ENCODE results near the gene DNMT1. TPM values are rescaled to one million over a fixed set of nuclear protein-coding genes. Genes with fewer than 3 reads are reported as not detected.

Gene DNMT1
- total and polyA plus RNA-seq, 2 donors (not counting 1 experiment from before 2014, with no cell fraction given): 53.0 to 119 TPM

GRCh38 chr19:10092648-10093294 is 102.0 kb downstream of the DNMT1 start:
- H3K9ac ChIP-seq (ENCODE audit: low read length): no peak overlapping the region
- no peak overlapping the region for H2AFZ ChIP-seq (ENCODE audit: insufficient read depth, low read depth, low read length, poor library complexity, severe bottlenecking)
- H3K27ac ChIP-seq (ENCODE audit: low read length in 2 of 2): peak overlapping the region; percentile 37 to 64
- Mint-ChIP-seq H3K27me3 (no peaks in the 10 kb centered on the region), H3K4me1 (peaks cover 26% of the 10 kb centered on the region), H3K9me3 (ENCODE audit: insufficient read depth) (no peaks in the 10 kb centered on the region), H3K27ac (no peak overlapping the region), H3K4me3 (no peak overlapping the region)
- H3K4me3 ChIP-seq (ENCODE audit: control extremely low read depth in 1 of 5, extremely low read depth in 1 of 5, insufficient read depth in 1 of 5, low read depth in 2 of 5, low read length in 4 of 5): no peak overlapping the region
- ChIA-PET CTCF (no interaction called here), POLR2A (interaction anchor here (0.6 kb wide), 1 partner anchor 9 kb away, joined by 5 read pairs; no protein-coding TSS in a partner anchor)
- peaks cover 0 to 4% (median 4%) of the 10 kb centered on the region in 3 donors for H3K9me3 ChIP-seq (ENCODE audit: control extremely low read depth in 1 of 3, control insufficient read depth in 2 of 3, insufficient read depth in 1 of 3, low read length in 2 of 3)
- peaks cover 0 to 14% of the 10 kb centered on the region in 2 experiments for H3K36me3 ChIP-seq (replicated peaks in 1 of 2; ENCODE audit: control extremely low read depth in 1 of 2, control insufficient read depth in 1 of 2, extremely low read depth in 1 of 2, insufficient read depth in 2 of 2, low read length in 1 of 2)
- TF ChIP-seq CTCF (IDR thresholded peaks at IDR 0.05): no peak
- TF ChIP-seq EZH2 (IDR thresholded peaks at IDR 0.05; ENCODE audit: borderline replicate concordance, insufficient read depth, low read depth, low read length, poor library complexity, severe bottlenecking): no peak
- intact Hi-C loops (cut with micrococcal nuclease): no loop called here
- no peaks in the 10 kb centered on the region for H4K20me1 ChIP-seq (ENCODE audit: control insufficient read depth, insufficient read depth, low read length, poor library complexity, severe bottlenecking)
- peak overlapping the region; percentile 34 for H3K4me2 ChIP-seq (replicated peaks; ENCODE audit: low read depth, low read length, poor library complexity, severe bottlenecking)
- peaks cover 16 to 34% of the 10 kb centered on the region in 2 donors for H3K4me1 ChIP-seq (ENCODE audit: control insufficient read depth in 2 of 2, insufficient read depth in 2 of 2, low read length in 2 of 2)
- DNase-seq (no peak), ATAC-seq (ENCODE audit: low read depth) (no peak)
- H3K79me2 ChIP-seq (ENCODE audit: control insufficient read depth, insufficient read depth, low read length): no peaks in the 10 kb centered on the region
- H3K27me3 ChIP-seq (replicated peaks in 1 of 4; ENCODE audit: control extremely low read depth in 1 of 4, control insufficient read depth in 3 of 4, insufficient read depth in 4 of 4, low read length in 3 of 4): no peaks in the 10 kb centered on the region
- 97% methylated on average over 7 of the region's 9 CpGs for WGBS (ENCODE audit: insufficient coverage)

GRCh38 chr19:10091895-10092641 is 102.7 kb downstream of the DNMT1 start:
- CTCF ChIA-PET: no interaction called here
- H2AFZ ChIP-seq (ENCODE audit: insufficient read depth, low read depth, low read length, poor library complexity, severe bottlenecking): no peak overlapping the region

More at GRCh38 chr19:10091895-10092641, 102.7 kb downstream of the DNMT1 start:
- peaks cover 0 to 14% of the 10 kb centered on the region in 2 experiments for H3K36me3 ChIP-seq (replicated peaks in 1 of 2; ENCODE audit: control extremely low read depth in 1 of 2, control insufficient read depth in 1 of 2, extremely low read depth in 1 of 2, insufficient read depth in 2 of 2, low read length in 1 of 2)
- H3K9me3 ChIP-seq (ENCODE audit: control extremely low read depth in 1 of 3, control insufficient read depth in 2 of 3, insufficient read depth in 1 of 3, low read length in 2 of 3): peaks cover 0 to 4% (median 4%) of the 10 kb centered on the region in 3 donors
- ATAC-seq (ENCODE audit: low read depth) (no peak), DNase-seq (peak; percentile 62)
- H3K4me1 ChIP-seq (ENCODE audit: control insufficient read depth in 2 of 2, insufficient read depth in 2 of 2, low read length in 2 of 2): peaks cover 17 to 35% of the 10 kb centered on the region in 2 donors
- H3K27ac ChIP-seq (ENCODE audit: low read length in 2 of 2): peak overlapping the region; percentile 59 to 64
- no peak for TF ChIP-seq EZH2 (IDR thresholded peaks at IDR 0.05; ENCODE audit: borderline replicate concordance, insufficient read depth, low read depth, low read length, poor library complexity, severe bottlenecking)
- TF ChIP-seq CTCF (IDR thresholded peaks at IDR 0.05): no peak
- H3K79me2 ChIP-seq (ENCODE audit: control insufficient read depth, insufficient read depth, low read length): peaks cover under 1% of the 10 kb centered on the region
- Mint-ChIP-seq H3K4me3 (peak overlapping the region; percentile 64), H3K4me1 (peaks cover 33% of the 10 kb centered on the region), H3K9me3 (ENCODE audit: insufficient read depth) (no peaks in the 10 kb centered on the region), H3K27ac (peak overlapping the region; percentile 91), H3K27me3 (no peaks in the 10 kb centered on the region)
- intact Hi-C loops (cut with micrococcal nuclease): no loop called here
- H3K4me2 ChIP-seq (replicated peaks; ENCODE audit: low read depth, low read length, poor library complexity, severe bottlenecking): peak overlapping the region; percentile 34
- POLR2A ChIA-PET: interaction anchor here (0.6 to 1.2 kb wide), 3 partner anchors 9 to 10 kb away, joined by 3 to 12 read pairs (median 5); partner anchors contain the start of gene ANGPTL6
- no peaks in the 10 kb centered on the region for H3K27me3 ChIP-seq (replicated peaks in 1 of 4; ENCODE audit: control extremely low read depth in 1 of 4, control insufficient read depth in 3 of 4, insufficient read depth in 4 of 4, low read length in 3 of 4)
- no peaks in the 10 kb centered on the region for H4K20me1 ChIP-seq (ENCODE audit: control insufficient read depth, insufficient read depth, low read length, poor library complexity, severe bottlenecking)
- H3K4me3 ChIP-seq (ENCODE audit: control extremely low read depth in 1 of 5, extremely low read depth in 1 of 5, insufficient read depth in 1 of 5, low read depth in 2 of 5, low read length in 4 of 5): no peak overlapping the region
- WGBS (ENCODE audit: insufficient coverage): 71% methylated on average over 12 of the region's 13 CpGs
- H3K9ac ChIP-seq (ENCODE audit: low read length): no peak overlapping the region
